ENCODE data around the gene TMEM80. TPM values are rescaled to one million over a fixed set of nuclear protein-coding genes. Genes with fewer than 3 reads are reported as not detected.

TMEM80 gene
- total and polyA plus RNA-seq, 2 of the 4 experiments (the other 2 are of a cell fraction) = 5.6 to 21.7 TPM

DNA sequence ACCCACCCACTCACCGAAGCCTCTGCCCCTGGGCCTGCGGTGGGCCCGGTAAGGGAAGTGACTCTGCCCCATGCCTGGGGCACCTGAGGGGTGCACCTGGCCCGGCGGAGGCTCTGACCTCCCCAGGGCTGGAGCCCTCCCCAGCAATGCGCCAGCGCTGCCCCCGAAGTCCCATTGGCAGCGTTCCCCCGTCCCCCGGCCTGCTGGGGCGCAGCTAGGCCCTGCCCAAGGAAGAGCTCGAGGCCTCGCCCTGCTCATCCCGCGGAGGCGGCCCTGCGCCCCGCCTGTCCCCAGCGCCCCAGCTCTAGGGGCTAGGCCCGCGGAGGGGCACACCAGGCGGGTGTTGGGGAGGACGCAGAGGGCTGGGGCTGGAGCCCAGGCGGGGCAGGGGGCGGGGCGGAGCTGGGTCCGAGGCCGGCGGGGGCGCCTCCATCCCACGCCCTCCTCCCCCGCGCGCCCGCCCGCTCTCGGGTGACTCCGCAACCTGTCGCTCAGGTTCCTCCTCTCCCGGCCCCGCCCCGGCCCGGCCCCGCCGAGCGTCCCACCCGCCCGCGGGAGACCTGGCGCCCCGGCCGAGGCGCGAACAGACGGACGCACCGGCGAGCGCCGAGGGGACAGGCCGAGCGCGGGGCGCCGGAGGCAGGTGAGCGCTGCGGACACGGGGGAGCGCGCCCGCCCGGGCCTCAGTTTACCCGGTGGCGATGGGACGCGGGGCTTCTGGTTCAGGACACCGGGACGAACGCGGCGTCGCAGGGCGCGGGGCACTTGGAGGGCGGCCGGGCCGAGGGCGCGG lies 10.2 kb downstream of the TMEM80 start, which contains the start of gene EPS8L2 (continued):
- TF ChIP-seq RCOR1 (IDR thresholded peaks at IDR 0.05; ENCODE audit: insufficient replicate concordance, low read length) = no peak
- no peak for TF ChIP-seq SMC3 (IDR thresholded peaks at IDR 0.05; ENCODE audit: low read depth, low read length)
- TF ChIP-seq RFX5 (IDR thresholded peaks at IDR 0.05; ENCODE audit: low read depth, low read length) = no peak
- TF ChIP-seq MAZ (IDR thresholded peaks at IDR 0.05; ENCODE audit: borderline replicate concordance, low read depth, low read length) = no peak
- TF ChIP-seq POLR2A (IDR thresholded peaks at IDR 0.05; ENCODE audit: low read depth, low read length) = no peak
- TF ChIP-seq CEBPB (IDR thresholded peaks at IDR 0.05; ENCODE audit: low read depth, low read length) = no peak
- no peak for TF ChIP-seq CHD1 (IDR thresholded peaks at IDR 0.05; ENCODE audit: low read depth, low read length)
